GM18909 (cell line): ENCODE data around the gene SCN3A.

ENCODE experiments used
- ATAC-seq: cut with Tn5 transposase; IDR thresholded peaks from one replicate; pipeline ENCODE4 v1.9.1; 2021; ENCODE audit warnings: mild to moderate bottlenecking; ENCODE audit not compliant: unreplicated experiment, poor library complexity

SCN3A gene

GRCh38 chr2:165193178-165193777 is 10.6 kb downstream of the SCN3A start:
- peak; percentile 97 for ATAC-seq

- peak; percentile 46 for ATAC-seq
These were observed 11.1 kb downstream of the SCN3A start for GRCh38 chr2:165192729-165193128.

- ATAC-seq: no peak
These were observed 12.6 kb downstream of the SCN3A start for GRCh38 chr2:165191096-165191728.

GRCh38 chr2:165185633-165186032 is 18.2 kb downstream of the SCN3A start:
- ATAC-seq: no peak

GRCh38 chr2:165182029-165182428 is 21.8 kb downstream of the SCN3A start:
- no peak for ATAC-seq

- ATAC-seq: no peak
These were observed 27.1 kb downstream of the SCN3A start for GRCh38 chr2:165176780-165177179.

GRCh38 chr2:165173215-165173614 is 30.6 kb downstream of the SCN3A start:
- no peak for ATAC-seq

- ATAC-seq: no peak
These were observed 39.6 kb downstream of the SCN3A start for GRCh38 chr2:165164201-165164600.

- no peak for ATAC-seq
These were observed 40.1 kb downstream of the SCN3A start for GRCh38 chr2:165163761-165164160.

GRCh38 chr2:165162466-165162865 is 41.4 kb downstream of the SCN3A start:
- ATAC-seq: no peak

- ATAC-seq: no peak
These were observed 42.3 kb downstream of the SCN3A start for GRCh38 chr2:165161510-165161909.

GRCh38 chr2:165157160-165157559 is 46.7 kb downstream of the SCN3A start:
- ATAC-seq: no peak

- ATAC-seq: no peak
These were observed 48.7 kb downstream of the SCN3A start for GRCh38 chr2:165155152-165155551.

- peak; percentile 92 for ATAC-seq
These were observed 54.4 kb downstream of the SCN3A start for GRCh38 chr2:165149439-165149838.

- no peak for ATAC-seq
These were observed 56.4 kb downstream of the SCN3A start for GRCh38 chr2:165147186-165148045.

GRCh38 chr2:165144315-165144714 is 59.5 kb downstream of the SCN3A start:
- ATAC-seq: peak; percentile 75

GRCh38 chr2:165141601-165142354 is 62.1 kb downstream of the SCN3A start:
- no peak for ATAC-seq

- no peak for ATAC-seq
These were observed 77.6 kb downstream of the SCN3A start for GRCh38 chr2:165126244-165126643.

GRCh38 chr2:165122521-165122920 is 81.3 kb downstream of the SCN3A start:
- ATAC-seq: no peak

GRCh38 chr2:165120740-165121467 is 82.9 kb downstream of the SCN3A start:
- ATAC-seq: no peak
